Fibroblast of mammary gland (primary cell): ENCODE data around the gene CCDC138.

Experiments
- DNase-seq: peaks from one replicate; pipeline ENCODE4 v3.0.0-alpha.2; 2010; ENCODE audit warnings: low read depth
- H3K4me3 ChIP-seq: 2 replicates; pipeline ENCODE4 v1.5.1; 2011; ENCODE audit warnings: low read depth, mild to moderate bottlenecking, low read length, moderate library complexity; ENCODE audit not compliant: control insufficient read depth
- CTCF ChIP-seq: conservative IDR thresholded peaks from 2 replicates; pipeline ENCODE4 v1.5.1; 2011; ENCODE audit warnings: low read depth, low read length, inconsistent platforms; ENCODE audit not compliant: control insufficient read depth, insufficient read depth

Gene CCDC138

GRCh38 chr2:108803045-108803736, 16.6 kb downstream of the CCDC138 start:
- no peak for TF ChIP-seq CTCF
- no peak for DNase-seq
- H3K4me3 ChIP-seq: no peak overlapping the region

DNA sequence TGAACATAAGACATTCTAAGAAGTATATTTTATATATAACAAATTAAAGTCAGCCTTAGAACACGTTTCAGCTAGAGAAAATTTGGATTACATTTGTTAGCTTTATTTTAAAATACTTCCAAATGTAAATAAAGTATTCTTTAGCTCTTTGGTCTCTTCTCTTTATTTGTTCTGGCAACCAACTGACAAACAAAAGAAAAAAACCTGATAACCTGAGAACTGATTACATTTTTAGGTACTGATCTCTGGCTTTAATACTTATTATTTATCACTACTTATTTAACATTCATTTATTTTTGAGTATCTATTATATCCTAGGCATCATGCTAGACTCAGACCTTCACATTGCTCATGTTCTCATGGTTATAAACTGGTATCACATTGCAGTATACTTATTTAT, 18.5 kb downstream of the CCDC138 start:
- DNase-seq: no peak
- H3K4me3 ChIP-seq: no peak overlapping the region
- TF ChIP-seq CTCF: no peak

- no peak for TF ChIP-seq CTCF
- H3K4me3 ChIP-seq: no peak overlapping the region
- DNase-seq: no peak
These were observed 19.2 kb downstream of the CCDC138 start for GRCh38 chr2:108805782-108806181.

DNA sequence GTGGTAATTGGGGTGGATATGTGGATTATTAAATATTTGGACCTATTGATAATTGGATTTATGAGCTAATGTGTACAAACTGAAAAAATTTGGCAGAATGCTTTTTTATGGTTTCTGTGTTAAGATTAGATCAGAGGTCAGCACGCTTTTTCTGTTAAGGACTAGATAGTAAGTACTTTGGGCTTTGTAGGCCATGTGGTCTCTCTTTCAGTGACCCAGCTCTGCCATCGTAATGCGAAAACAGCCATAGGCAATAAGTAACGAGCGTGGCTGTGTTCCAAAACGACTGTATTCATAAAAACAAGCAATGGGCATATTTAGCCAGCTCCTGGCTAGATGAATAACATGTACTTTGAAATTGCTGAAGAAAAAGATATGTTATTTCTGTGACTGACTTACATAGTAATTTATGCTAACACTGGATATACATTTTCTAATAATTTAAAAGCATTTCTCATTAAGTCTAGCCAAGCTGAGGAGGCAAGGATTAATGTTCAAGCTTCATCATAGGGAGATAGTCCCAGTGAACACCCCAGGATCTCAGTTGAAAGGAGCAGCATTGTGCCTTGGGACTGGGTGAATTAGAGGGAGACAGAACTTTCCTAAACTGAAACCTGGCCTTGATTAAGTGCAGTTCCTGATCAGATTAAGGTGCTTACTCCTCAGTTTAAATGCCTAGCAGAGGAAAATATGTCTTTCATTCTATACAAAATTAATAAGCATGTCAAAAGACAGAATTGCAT, 20.0 kb downstream of the CCDC138 start:
- no peak for DNase-seq
- no peak overlapping the region for H3K4me3 ChIP-seq
- no peak for TF ChIP-seq CTCF

DNA sequence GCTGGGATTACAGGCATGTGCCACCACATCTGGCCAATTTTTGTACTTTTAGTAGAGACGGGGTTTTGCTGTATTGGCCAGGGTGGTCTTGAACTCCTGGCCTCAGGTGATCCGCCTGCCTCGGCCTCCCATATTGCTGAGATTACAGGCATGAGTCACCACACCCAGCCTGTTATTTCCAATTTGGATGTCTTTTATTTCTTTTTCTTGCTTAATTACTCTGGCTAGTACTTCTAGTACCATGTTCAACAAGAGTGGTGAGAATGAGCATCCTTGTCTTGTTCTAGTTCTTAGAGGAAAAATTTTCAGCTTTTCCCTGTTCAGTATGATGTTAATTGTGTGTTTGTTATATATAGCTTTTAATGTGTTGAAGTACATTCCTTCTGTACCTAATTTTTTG, 23.4 kb downstream of the CCDC138 start:
- no peak for TF ChIP-seq CTCF
- DNase-seq: no peak
- no peak overlapping the region for H3K4me3 ChIP-seq

DNA sequence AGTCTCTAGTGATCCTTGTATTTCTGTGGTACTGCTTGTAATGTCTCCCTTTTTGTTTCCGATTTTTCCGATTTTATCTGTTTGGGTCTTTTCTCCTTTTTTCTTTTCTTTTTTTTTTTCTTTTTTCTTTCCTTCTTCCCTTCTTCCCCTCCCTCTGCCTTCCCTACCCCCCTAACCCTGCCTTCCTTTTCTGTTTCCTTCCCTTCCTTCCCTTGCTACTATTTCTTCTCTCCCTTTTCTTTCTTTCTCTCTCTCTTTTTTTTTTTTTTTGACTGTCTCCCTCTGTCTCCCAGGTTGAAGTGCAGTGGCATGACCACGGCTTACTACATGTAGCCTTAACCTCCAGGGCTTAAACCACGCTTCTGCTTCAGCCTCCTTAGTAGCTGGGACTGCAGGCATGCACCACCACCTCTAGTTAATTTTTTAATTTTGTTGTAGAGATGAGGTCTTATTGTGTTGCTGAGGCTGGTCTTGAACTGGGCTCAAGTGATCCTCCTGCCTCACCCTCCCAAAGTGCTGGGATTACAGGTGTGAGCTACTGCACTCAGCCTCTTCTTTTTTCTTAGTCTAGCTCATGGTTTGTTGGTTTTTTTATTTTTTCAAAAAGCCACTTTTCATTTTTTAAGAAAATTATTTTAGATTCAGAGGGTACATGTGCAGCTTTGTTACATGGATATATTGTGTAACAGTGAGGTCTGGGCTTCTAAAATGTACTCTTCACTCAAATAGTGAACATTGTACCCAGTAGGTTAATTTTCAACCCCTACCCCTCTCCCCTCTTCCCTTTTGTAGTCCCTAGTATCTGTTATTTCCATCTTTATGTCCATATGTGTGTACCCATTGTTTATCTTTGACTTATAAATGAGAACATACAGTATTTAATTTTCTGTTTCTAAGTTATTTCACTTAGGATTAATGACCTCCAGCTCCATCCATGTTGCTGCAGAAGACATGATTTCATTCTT, 24.7 kb downstream of the CCDC138 start:
- no peak for DNase-seq
- TF ChIP-seq CTCF: no peak
- H3K4me3 ChIP-seq: no peak overlapping the region
